GM12878 (cell line): Measurements from ENCODE around the gene PPP1R2B. TPM values are rescaled to one million over a fixed set of nuclear protein-coding genes. Genes with fewer than 3 reads are reported as not detected.

Experiments
- ATAC-seq: fragments of 200-7000 bp; cut with Tn5 transposase; 3 replicates; pipeline ENCODE4 v1.9.1; 2020; ENCODE audit warnings: mild to moderate bottlenecking, moderate library complexity
- BruUV-seq: library from RNA; stranded (reverse); fragments of 400-500 nt; replicated peaks from 2 replicates; lab custom pipeline; 2021; lab: Mats Ljungman, UMichigan
- CTCF ChIA-PET: fragments of 300-600 bp; sonication (Branson Sonifier 250); formaldehyde crosslinking; extraction: SDS; loops from one replicate; lab custom pipeline; 2021; ENCODE audit warnings: inconsistent platforms; lab: Yijun Ruan, JAX
- POLR2A ChIA-PET: fragments of 350-600 bp; formaldehyde crosslinking; extraction: SDS; loops from one replicate; lab custom pipeline; 2021; ENCODE audit warnings: inconsistent platforms; lab: Charles Lee
- RAD21 ChIA-PET: fragments of 300-600 bp; sonication (Branson Sonifier 250); formaldehyde crosslinking; loops from one replicate; lab custom pipeline; 2023; ENCODE audit warnings: antibody characterized with exemption; ENCODE audit not compliant: unreplicated experiment; lab: Charles Lee
- SMC1A ChIA-PET: fragments of 300-600 bp; sonication (Branson Sonifier 250); formaldehyde crosslinking; loops from one replicate; lab custom pipeline; 2023; ENCODE audit not compliant: unreplicated experiment, uncharacterized antibody; lab: Charles Lee
- DNase-seq: peaks from one replicate; pipeline ENCODE4 v3.0.0-alpha.2; 2011; ENCODE audit warnings: low read depth, low spot score
- FAIRE-seq: peaks from 3 replicates; lab custom pipeline; 2011; peaks lifted over from hg19 to GRCh38; lab: Jason Lieb, UNC
- H2AFZ ChIP-seq: 2 replicates; pipeline ENCODE4 v1.6.0; 2011; ENCODE audit warnings: low read depth, low read length, control low read depth; ENCODE audit not compliant: control insufficient read depth
- H3K27ac ChIP-seq: 2 replicates; pipeline ENCODE4 v1.5.1; 2011; ENCODE audit warnings: control low read depth; ENCODE audit not compliant: control insufficient read depth, insufficient read depth
- H3K27me3 ChIP-seq, 2 experiments: replicated peaks in 1 of 2; 2 replicates each; pipeline versions ENCODE4 v1.6.0 to v1.6.1; 2011; ENCODE audit warnings: low read length in 1 of 2; ENCODE audit not compliant: control insufficient read depth in 2 of 2, insufficient read depth in 2 of 2
- H3K36me3 ChIP-seq, 2 experiments: 2 replicates each; pipeline ENCODE4 v1.5.1; 2011; ENCODE audit warnings: low read length in 1 of 2; ENCODE audit not compliant: control insufficient read depth in 2 of 2, insufficient read depth in 2 of 2
- H3K4me1 ChIP-seq: 2 replicates; pipeline ENCODE4 v1.6.1; 2011; ENCODE audit warnings: mild to moderate bottlenecking, low read length, moderate library complexity, mixed read lengths; ENCODE audit not compliant: control insufficient read depth, insufficient read depth
- H3K4me2 ChIP-seq: 2 replicates; pipeline ENCODE4 v1.6.0; 2011; ENCODE audit warnings: control low read depth; ENCODE audit not compliant: control insufficient read depth, insufficient read depth
- H3K4me3 ChIP-seq: fragments of 200-600 bp; sonication (generic); 2 replicates; pipeline ENCODE4 v1.5.1; 2016
- H3K79me2 ChIP-seq: 2 replicates; pipeline ENCODE4 v1.6.0; 2011; ENCODE audit warnings: low read length; ENCODE audit not compliant: control insufficient read depth, insufficient read depth
- H3K9ac ChIP-seq: 2 replicates; pipeline ENCODE4 v1.8.0; 2011; ENCODE audit warnings: low read length, control low read depth, mixed read lengths; ENCODE audit not compliant: control insufficient read depth, insufficient read depth
- H3K9me3 ChIP-seq: replicated peaks from 3 replicates; pipeline ENCODE4 v1.5.1; 2011; ENCODE audit warnings: mild to moderate bottlenecking, low read length; ENCODE audit not compliant: control insufficient read depth, insufficient read depth
- H4K20me1 ChIP-seq: 2 replicates; pipeline ENCODE4 v1.6.0; 2011; ENCODE audit not compliant: control insufficient read depth, insufficient read depth
- ASH2L ChIP-seq: fragments of 300-600, 200-600 bp; sonication (generic); IDR thresholded peaks from 2 replicates; pipeline ENCODE4 v1.6.1; 2017; ENCODE audit warnings: low read depth, mild to moderate bottlenecking, borderline replicate concordance
- ATF7 ChIP-seq: fragments of 450-650 bp; IDR thresholded peaks from 2 replicates; pipeline ENCODE4 v1.6.1; 2016; ENCODE audit warnings: low read depth, mild to moderate bottlenecking
- BACH1 ChIP-seq: fragments of 450-650 bp; IDR thresholded peaks from 2 replicates; pipeline ENCODE4 v1.6.1; 2017; ENCODE audit warnings: mild to moderate bottlenecking, borderline replicate concordance
- BCL11A ChIP-seq: IDR thresholded peaks from 2 replicates; pipeline ENCODE4 v1.6.1; 2011; ENCODE audit warnings: low read depth, low read length
- BHLHE40 ChIP-seq, 2 experiments: fragments of 450-650 bp in 1 of 2; IDR thresholded peaks; 2 replicates each; pipeline ENCODE4 v1.6.1; 2011 to 2017; ENCODE audit warnings: low read depth in 2 of 2, borderline replicate concordance in 1 of 2, improper control_type of control experiment in 1 of 2, low read length in 1 of 2, mild to moderate bottlenecking in 1 of 2
- BRCA1 ChIP-seq: IDR thresholded peaks from 2 replicates; pipeline ENCODE4 v1.6.1; 2011; ENCODE audit warnings: low read depth, low read length, improper control_type of control experiment
- CBX3 ChIP-seq: fragments of 200-600 bp; sonication (generic); IDR thresholded peaks from 2 replicates; pipeline ENCODE4 v1.6.1; 2016; ENCODE audit warnings: low read depth, borderline replicate concordance
- DPF2 ChIP-seq: fragments of 450-650 bp; IDR thresholded peaks from 2 replicates; pipeline ENCODE4 v1.6.1; 2017; ENCODE audit warnings: mild to moderate bottlenecking
- EZH2 ChIP-seq: IDR thresholded peaks from 2 replicates; pipeline ENCODE4 v1.6.1; 2012; ENCODE audit warnings: low read depth, mild to moderate bottlenecking, control low read depth, inconsistent platforms, low read length, borderline replicate concordance; ENCODE audit not compliant: control insufficient read depth
- GABPA ChIP-seq: IDR thresholded peaks from 2 replicates; pipeline ENCODE4 v1.6.1; 2014; ENCODE audit warnings: antibody characterized with exemption, low read depth, mild to moderate bottlenecking, inconsistent platforms
- JUND ChIP-seq: IDR thresholded peaks from 2 replicates; pipeline ENCODE4 v1.6.1; 2012; ENCODE audit warnings: low read depth, mild to moderate bottlenecking, low read length, improper control_type of control experiment, moderate library complexity
- MEF2A ChIP-seq: IDR thresholded peaks from 2 replicates; pipeline ENCODE4 v1.6.1; 2011; ENCODE audit warnings: low read depth, mild to moderate bottlenecking, low read length, moderate library complexity; ENCODE audit not compliant: insufficient read depth
- MEF2B ChIP-seq: fragments of 450-650 bp; IDR thresholded peaks from 2 replicates; pipeline ENCODE4 v1.6.1; 2018; ENCODE audit warnings: mild to moderate bottlenecking, moderate library complexity; ENCODE audit not compliant: partially characterized antibody, poor library complexity, severe bottlenecking
- MXI1 ChIP-seq: fragments of 150-350 bp; IDR thresholded peaks from 2 replicates; pipeline ENCODE4 v1.6.1; 2011; ENCODE audit warnings: low read depth, mild to moderate bottlenecking, inconsistent platforms, low read length, improper control_type of control experiment
- NFXL1 ChIP-seq: fragments of 450-650 bp; IDR thresholded peaks from 2 replicates; pipeline ENCODE4 v1.6.1; 2017; ENCODE audit warnings: antibody characterized with exemption, mild to moderate bottlenecking, borderline replicate concordance
- PML ChIP-seq: IDR thresholded peaks from 2 replicates; pipeline ENCODE4 v1.6.1; 2012; ENCODE audit warnings: low read length, inconsistent platforms
- POU2F2 ChIP-seq: IDR thresholded peaks from 3 replicates; pipeline ENCODE4 v1.6.1; 2011; ENCODE audit warnings: low read depth, mild to moderate bottlenecking, low read length, borderline replicate concordance
- RFX5 ChIP-seq: IDR thresholded peaks from 2 replicates; pipeline ENCODE4 v1.6.1; 2011; ENCODE audit warnings: low read depth, low read length, improper control_type of control experiment
- SMARCA5 ChIP-seq: fragments of 450-650 bp; IDR thresholded peaks from 2 replicates; pipeline ENCODE4 v1.6.1; 2017; ENCODE audit warnings: mild to moderate bottlenecking
- SUZ12 ChIP-seq: fragments of 200-600 bp; sonication (generic); IDR thresholded peaks from one replicate; pipeline ENCODE4 v1.6.1; 2018; ENCODE audit warnings: antibody characterized with exemption, mild to moderate bottlenecking; ENCODE audit not compliant: unreplicated experiment
- TBL1XR1 ChIP-seq: IDR thresholded peaks from 2 replicates; pipeline ENCODE4 v1.6.1; 2012; ENCODE audit warnings: low read depth, low read length, improper control_type of control experiment
- TCF3 ChIP-seq: IDR thresholded peaks from 2 replicates; pipeline ENCODE4 v1.6.1; 2012; ENCODE audit warnings: low read depth, mild to moderate bottlenecking, low read length, borderline replicate concordance; ENCODE audit not compliant: insufficient read depth
- ZNF217 ChIP-seq: fragments of 450-650 bp; IDR thresholded peaks from 2 replicates; pipeline ENCODE4 v1.6.1; 2017; ENCODE audit warnings: antibody characterized with exemption, mild to moderate bottlenecking
- WGBS: methylation state at CpG from one replicate; pipeline ENCODE4 v1.1.6; 2016; ENCODE audit warnings: low lambda C conversion rate; ENCODE audit not compliant: insufficient replicate concordance, insufficient coverage; ENCODE audit errors: missing lambda C conversion rate; 5-methylcytosine and 5-hydroxymethylcytosine counted together
- in situ Hi-C: fragments of 300-500 bp; cut with MboI; formaldehyde crosslinking; loops from 9 replicates; pipeline ENCODE4 v1.14.3; 2018; ENCODE audit warnings: mixed read lengths
- intact Hi-C: fragments of 100-400 bp; cut with micrococcal nuclease; formaldehyde crosslinking; loops from one replicate; pipeline ENCODE4 v1.14.2; 2022; ENCODE audit not compliant: unreplicated experiment
- polyA plus RNA-seq, 11 experiments: library from polyadenylated mRNA; depleted of rRNA in 4 of 11; unstranded in 6 of 11; stranded (reverse) in 5 of 11; fragments of >200 nt; fragmentation: Nextera tagmentation in 4 of 11; fragmentation: Illumina TruSeq in 1 of 11; extraction: Ambion mirVana in 4 of 11; extraction: Trizol in 1 of 11; gene quantifications; 1 replicate in 1 of 11; 2 replicates in 10 of 11; pipeline versions ENCODE4 v1.2.1 to v1.2.3, GENCODE V29; 2011 to 2016; ENCODE audit warnings: inconsistent platforms in 2 of 11, missing spikeins in 2 of 11, low read depth in 1 of 11
- total RNA-seq, 4 experiments: library from RNA; depleted of rRNA in 3 of 4; stranded (reverse); fragments of >200 nt in 3 of 4; fragmentation: Illumina TruSeq in 1 of 4; extraction: Trizol in 1 of 4; gene quantifications; 2 replicates each; pipeline versions ENCODE4 v1.2.1 to v1.2.3, GENCODE V29; 2013 to 2021
- TF ChIP-seq, protein P1 (sequence below): fragments of 450-650 bp; IDR thresholded peaks from 2 replicates; pipeline ENCODE4 v1.6.1; 2017; ENCODE audit warnings: low read depth, mild to moderate bottlenecking, moderate library complexity

The PPP1R2B gene
- total and polyA plus RNA-seq, 10 of the 15 experiments (the other 5 are each of a cell fraction or from before 2014, with no cell fraction given): 0.02 to 0.13 (median 0.08) TPM; not detected in 5

DNA sequence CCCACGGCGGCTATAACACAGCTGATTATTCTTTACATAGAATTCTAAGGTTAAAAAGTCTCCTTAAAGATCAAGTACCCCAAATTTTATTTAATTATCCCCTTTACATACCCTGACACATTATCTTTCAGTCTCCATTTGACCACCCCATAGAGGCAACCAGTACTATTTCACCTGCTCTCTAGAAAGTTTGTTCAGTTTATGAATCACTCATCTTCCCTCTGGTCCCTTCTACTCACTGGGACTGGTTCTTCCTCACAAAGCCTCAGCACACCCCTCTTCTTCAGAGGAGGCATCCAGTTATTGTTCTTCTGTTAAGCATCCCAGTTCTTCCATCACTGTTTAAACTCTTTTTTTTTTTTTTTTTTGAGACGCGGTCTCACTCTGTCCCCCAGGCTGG is 42.8 kb downstream of the PPP1R2B start (continued):
- TF ChIP-seq ATF7: no peak
- no peak for TF ChIP-seq GABPA
- TF ChIP-seq POU2F2: no peak
- no peak for TF ChIP-seq BRCA1
- no peak for TF ChIP-seq MXI1
- no peak for TF ChIP-seq MEF2B

DNA sequence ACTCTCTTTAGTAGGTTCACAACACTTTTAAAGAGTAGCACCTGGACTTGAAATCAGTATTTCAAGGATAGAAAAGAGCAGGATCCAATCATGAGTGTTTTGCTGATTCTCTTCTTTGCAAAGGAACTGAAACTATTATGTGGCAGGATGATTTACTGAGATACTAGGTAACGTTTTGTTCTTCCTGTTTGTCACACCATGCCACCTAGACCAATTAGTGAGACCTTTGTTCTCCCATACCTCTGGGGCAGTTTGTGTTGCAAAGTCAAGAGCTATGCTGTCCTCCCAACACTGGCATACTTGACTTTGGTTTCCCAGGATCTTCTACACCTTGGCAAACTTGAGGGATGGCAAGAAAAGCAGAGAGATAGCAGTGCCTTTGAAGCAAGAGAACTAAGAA is 43.4 kb downstream of the PPP1R2B start:
- Histone ChIP-seq H3K27me3 (no peaks in the 10 kb centered on the region), H3K36me3 (no peaks in the 10 kb centered on the region), H3K4me3 (no peak overlapping the region), H3K79me2 (no peaks in the 10 kb centered on the region), H4K20me1 (no peaks in the 10 kb centered on the region), H3K4me1 (peaks cover 23% of the 10 kb centered on the region), H3K27ac (peak overlapping the region; percentile 47; the same call in 1 of the 2 replicates), H3K9ac (no peak overlapping the region), H3K9me3 (no peaks in the 10 kb centered on the region), H3K4me2 (peak overlapping the region; percentile 1; the same call in 1 of the 2 replicates), H2AFZ (peak overlapping the region; percentile 78)
- ChIA-PET POLR2A (interaction anchor here (0.7 to 3.8 kb wide), 5 partner anchors 20 to 27 kb away, joined by 3 to 17 read pairs (median 4); no protein-coding TSS in a partner anchor), RAD21 (interaction anchor here (1.2 to 10.8 kb wide), 7 partner anchors 13 to 249 kb away, joined by 3 to 218 read pairs (median 10); partner anchors contain the start of gene MED7), SMC1A (interaction anchor here (0.7 to 5.3 kb wide), 12 partner anchors 8 to 239 kb away, joined by 3 to 53 read pairs (median 8); no protein-coding TSS in a partner anchor), CTCF (interaction anchor here (1.1 to 4.1 kb wide), 9 partner anchors 10 to 238 kb away, joined by 3 to 26 read pairs (median 6); no protein-coding TSS in a partner anchor)
- no TSS peak for BruUV-seq
- ATAC-seq: peak; percentile 82
- intact Hi-C loops: loop anchor here (2.0 kb wide), 2 partner anchors 27 to 41 kb away; no protein-coding TSS in a partner anchor
- 4% methylated on average over 1 of the region's 1 CpG for WGBS
- in situ Hi-C loops: no loop called here
- FAIRE-seq: peak; percentile 52
- DNase-seq: peak; percentile 52
- TF ChIP-seq CBX3 (no peak), BCL11A (peak; percentile 51; the same call in 1 of the 2 replicates), JUND (no peak), MEF2A (no peak), ASH2L (no peak), EZH2 (no peak), SMARCA5 (peak; percentile 89), PML (no peak), DPF2 (peak; percentile 83), TBL1XR1 (no peak), BACH1 (peak; percentile 42; the same call in 1 of the 2 replicates), BHLHE40 (IDR thresholded peaks at IDR 0.05; ENCODE audit: borderline replicate concordance in 1 of 2, low read depth in 2 of 2, low read length in 1 of 2) (peak in 1 of 2 experiments; percentile 28; a peak in 1 of 4 replicates), SUZ12 (no peak), TCF3 (no peak), RFX5 (no peak), ZNF217 (peak; percentile 73), NFXL1 (no peak)
- TF ChIP-seq, protein P1, sequence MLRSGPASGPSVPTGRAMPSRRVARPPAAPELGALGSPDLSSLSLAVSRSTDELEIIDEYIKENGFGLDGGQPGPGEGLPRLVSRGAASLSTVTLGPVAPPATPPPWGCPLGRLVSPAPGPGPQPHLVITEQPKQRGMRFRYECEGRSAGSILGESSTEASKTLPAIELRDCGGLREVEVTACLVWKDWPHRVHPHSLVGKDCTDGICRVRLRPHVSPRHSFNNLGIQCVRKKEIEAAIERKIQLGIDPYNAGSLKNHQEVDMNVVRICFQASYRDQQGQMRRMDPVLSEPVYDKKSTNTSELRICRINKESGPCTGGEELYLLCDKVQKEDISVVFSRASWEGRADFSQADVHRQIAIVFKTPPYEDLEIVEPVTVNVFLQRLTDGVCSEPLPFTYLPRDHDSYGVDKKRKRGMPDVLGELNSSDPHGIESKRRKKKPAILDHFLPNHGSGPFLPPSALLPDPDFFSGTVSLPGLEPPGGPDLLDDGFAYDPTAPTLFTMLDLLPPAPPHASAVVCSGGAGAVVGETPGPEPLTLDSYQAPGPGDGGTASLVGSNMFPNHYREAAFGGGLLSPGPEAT: peak; percentile 41; the same call in 1 of the 2 replicates
